ENCODE data around the gene CENPP.

CENPP gene

DNA sequence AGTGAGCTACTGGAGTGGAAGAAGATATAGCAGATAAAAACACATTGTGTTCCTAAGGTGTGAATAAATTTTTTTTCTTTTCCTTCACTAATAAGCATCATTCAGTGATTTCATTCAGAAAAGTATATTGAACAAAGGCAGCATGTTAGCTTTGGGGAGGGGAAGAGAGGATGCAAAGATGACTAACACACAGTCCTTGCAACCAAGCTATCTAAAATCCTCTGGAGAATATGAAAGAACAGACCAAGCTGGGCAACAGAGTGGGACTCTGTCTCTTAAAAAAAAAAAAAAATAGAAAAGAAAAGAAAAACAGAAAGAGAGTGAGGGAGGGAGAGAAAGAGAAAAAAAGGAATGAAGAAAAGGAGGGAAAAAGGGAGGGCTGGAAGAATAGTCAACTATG, 120.8 kb downstream of the CENPP start:
- FAIRE-seq (no peak), DNase-seq (ENCODE audit: insufficient read length, low spot score) (no peak)
- TF ChIP-seq POU2F2 (IDR thresholded peaks at IDR 0.05; ENCODE audit: low read depth, low read length) (no peak), PAX5 (IDR thresholded peaks at IDR 0.05; ENCODE audit: insufficient read depth, low read length, severe bottlenecking) (no peak), POLR2AphosphoS5 (IDR thresholded peaks at IDR 0.05; ENCODE audit: low read depth, low read length) (no peak), POLR2A (IDR thresholded peaks at IDR 0.05; ENCODE audit: low read depth, low read length) (no peak), TAF1 (IDR thresholded peaks at IDR 0.05; ENCODE audit: low read depth, low read length) (no peak), SPI1 (IDR thresholded peaks at IDR 0.05; ENCODE audit: low read depth, low read length) (no peak)

DNA sequence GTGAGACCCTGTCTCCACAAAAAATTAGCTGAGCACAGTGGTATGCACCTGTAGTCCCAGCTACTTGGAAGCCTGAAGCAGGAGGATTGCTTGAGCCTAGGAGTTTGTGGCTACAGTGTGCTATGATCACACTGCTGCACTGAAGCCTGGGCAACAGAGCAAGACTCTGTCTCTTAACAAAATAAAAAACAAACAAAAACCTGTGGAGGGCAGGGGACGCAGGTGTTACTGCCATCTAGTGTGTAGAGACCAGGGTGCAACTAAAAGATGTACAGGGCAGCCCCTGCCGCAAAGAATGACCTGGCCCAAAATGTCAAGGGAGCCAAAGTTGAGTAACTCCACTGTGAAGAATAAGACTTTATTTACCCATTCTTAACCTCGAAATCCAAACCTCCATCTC, 129.5 kb downstream of the CENPP start:
- TF ChIP-seq POLR2AphosphoS5 (IDR thresholded peaks at IDR 0.05; ENCODE audit: low read depth, low read length) (no peak), TAF1 (IDR thresholded peaks at IDR 0.05; ENCODE audit: low read depth, low read length) (no peak), PAX5 (IDR thresholded peaks at IDR 0.05; ENCODE audit: insufficient read depth, low read length, severe bottlenecking) (no peak), SPI1 (IDR thresholded peaks at IDR 0.05; ENCODE audit: low read depth, low read length) (no peak), POLR2A (IDR thresholded peaks at IDR 0.05; ENCODE audit: low read depth, low read length) (no peak), POU2F2 (IDR thresholded peaks at IDR 0.05; ENCODE audit: low read depth, low read length) (no peak)
- no peak for DNase-seq (ENCODE audit: insufficient read length, low spot score)
- FAIRE-seq = no peak

DNA sequence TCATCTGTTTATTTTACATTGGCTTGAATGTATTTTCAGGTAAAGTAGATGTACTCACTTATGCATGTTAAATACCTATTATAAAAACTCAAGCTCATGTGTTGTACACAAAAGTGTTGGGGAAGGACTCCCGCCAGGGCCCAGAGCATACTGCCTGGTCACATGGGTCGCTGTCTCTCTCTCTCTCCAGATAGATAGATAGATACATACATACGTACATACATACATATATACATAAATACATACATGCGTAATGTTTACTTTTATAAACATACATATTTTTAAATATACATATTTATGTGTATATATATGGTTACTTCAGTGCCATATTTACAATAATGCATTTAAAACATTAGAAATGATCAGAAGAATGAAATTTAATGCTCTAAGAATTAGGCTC, 131.8 kb downstream of the CENPP start:
- FAIRE-seq (no peak), DNase-seq (ENCODE audit: insufficient read length, low spot score) (no peak)
- TF ChIP-seq POU2F2 (IDR thresholded peaks at IDR 0.05; ENCODE audit: low read depth, low read length) = no peak
- TF ChIP-seq SPI1 (IDR thresholded peaks at IDR 0.05; ENCODE audit: low read depth, low read length) = no peak
- no peak for TF ChIP-seq POLR2A (IDR thresholded peaks at IDR 0.05; ENCODE audit: low read depth, low read length)
- TF ChIP-seq POLR2AphosphoS5 (IDR thresholded peaks at IDR 0.05; ENCODE audit: low read depth, low read length) = no peak

DNA sequence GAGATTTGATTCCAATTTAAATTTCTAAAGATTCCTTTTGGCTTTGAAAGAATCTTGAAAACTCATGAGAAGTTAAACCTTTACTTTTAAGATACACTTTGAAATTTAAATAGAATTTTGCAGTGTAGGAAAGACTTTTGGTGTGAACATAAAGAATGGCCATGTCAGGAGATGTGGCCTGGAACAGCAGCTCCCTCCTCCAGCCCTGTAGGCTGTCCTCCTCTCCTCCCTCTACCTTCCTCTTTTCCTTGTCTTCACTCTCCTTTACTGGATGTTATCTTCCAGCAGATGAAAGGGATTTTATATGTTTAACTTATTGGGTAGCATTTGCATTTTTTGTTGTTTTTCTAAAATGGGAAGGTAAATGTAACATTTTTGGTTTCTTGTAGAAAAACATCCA, 137.6 kb downstream of the CENPP start:
- DNase-seq (ENCODE audit: insufficient read length, low spot score) (no peak), FAIRE-seq (no peak)
- TF ChIP-seq POLR2AphosphoS5 (IDR thresholded peaks at IDR 0.05; ENCODE audit: low read depth, low read length) (no peak), SPI1 (IDR thresholded peaks at IDR 0.05; ENCODE audit: low read depth, low read length) (no peak), TAF1 (IDR thresholded peaks at IDR 0.05; ENCODE audit: low read depth, low read length) (no peak), POU2F2 (IDR thresholded peaks at IDR 0.05; ENCODE audit: low read depth, low read length) (no peak), POLR2A (IDR thresholded peaks at IDR 0.05; ENCODE audit: low read depth, low read length) (no peak), PAX5 (IDR thresholded peaks at IDR 0.05; ENCODE audit: insufficient read depth, low read length, severe bottlenecking) (no peak)

DNA sequence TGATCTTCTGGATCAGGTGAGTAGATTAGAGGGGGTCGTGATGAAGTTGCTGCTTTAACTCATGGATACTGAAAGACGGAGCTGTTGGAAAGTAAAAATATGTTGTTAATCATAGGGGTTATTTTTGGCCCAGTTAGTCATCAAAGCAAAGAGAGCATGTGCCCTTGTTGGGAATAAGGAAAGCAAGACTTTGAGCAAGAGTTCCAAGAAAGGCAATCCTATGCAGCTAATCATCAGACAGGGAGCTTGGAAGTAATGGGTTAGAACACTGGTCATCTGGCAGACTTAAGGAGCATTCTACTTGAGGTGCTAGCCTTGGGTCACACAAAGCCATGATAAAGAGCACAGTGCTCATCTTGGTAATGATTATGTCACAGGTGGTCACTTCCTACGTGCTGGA, 138.2 kb downstream of the CENPP start:
- DNase-seq (ENCODE audit: insufficient read length, low spot score) (no peak), FAIRE-seq (no peak)
- no peak for TF ChIP-seq POU2F2 (IDR thresholded peaks at IDR 0.05; ENCODE audit: low read depth, low read length)
- TF ChIP-seq PAX5 (IDR thresholded peaks at IDR 0.05; ENCODE audit: insufficient read depth, low read length, severe bottlenecking) = no peak
- no peak for TF ChIP-seq POLR2AphosphoS5 (IDR thresholded peaks at IDR 0.05; ENCODE audit: low read depth, low read length)
- no peak for TF ChIP-seq POLR2A (IDR thresholded peaks at IDR 0.05; ENCODE audit: low read depth, low read length)
- no peak for TF ChIP-seq SPI1 (IDR thresholded peaks at IDR 0.05; ENCODE audit: low read depth, low read length)
- TF ChIP-seq TAF1 (IDR thresholded peaks at IDR 0.05; ENCODE audit: low read depth, low read length) = no peak

DNA sequence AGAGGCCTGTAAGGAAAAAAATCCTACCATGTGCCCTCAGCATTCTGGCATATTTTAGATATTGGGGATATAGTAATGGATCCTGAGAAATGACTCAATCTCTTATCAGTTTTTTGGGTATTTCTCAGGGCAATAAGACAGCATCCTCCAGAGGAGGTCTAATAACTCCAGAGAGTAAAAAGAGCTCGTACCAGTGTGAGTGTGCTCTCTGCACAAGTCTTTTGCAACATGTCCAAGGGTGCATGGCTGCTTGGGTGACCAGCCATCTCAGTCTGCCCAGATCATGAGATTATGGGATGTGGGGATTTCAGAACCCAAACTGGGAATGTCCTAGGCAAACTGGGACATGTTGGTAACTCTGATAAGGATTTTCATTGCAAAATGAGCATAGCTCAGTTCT, 141.3 kb downstream of the CENPP start:
- TF ChIP-seq POLR2A (IDR thresholded peaks at IDR 0.05; ENCODE audit: low read depth, low read length) (no peak), TAF1 (IDR thresholded peaks at IDR 0.05; ENCODE audit: low read depth, low read length) (no peak), POU2F2 (IDR thresholded peaks at IDR 0.05; ENCODE audit: low read depth, low read length) (no peak), PAX5 (IDR thresholded peaks at IDR 0.05; ENCODE audit: insufficient read depth, low read length, severe bottlenecking) (no peak), POLR2AphosphoS5 (IDR thresholded peaks at IDR 0.05; ENCODE audit: low read depth, low read length) (no peak), SPI1 (IDR thresholded peaks at IDR 0.05; ENCODE audit: low read depth, low read length) (no peak)
- FAIRE-seq = no peak

DNA sequence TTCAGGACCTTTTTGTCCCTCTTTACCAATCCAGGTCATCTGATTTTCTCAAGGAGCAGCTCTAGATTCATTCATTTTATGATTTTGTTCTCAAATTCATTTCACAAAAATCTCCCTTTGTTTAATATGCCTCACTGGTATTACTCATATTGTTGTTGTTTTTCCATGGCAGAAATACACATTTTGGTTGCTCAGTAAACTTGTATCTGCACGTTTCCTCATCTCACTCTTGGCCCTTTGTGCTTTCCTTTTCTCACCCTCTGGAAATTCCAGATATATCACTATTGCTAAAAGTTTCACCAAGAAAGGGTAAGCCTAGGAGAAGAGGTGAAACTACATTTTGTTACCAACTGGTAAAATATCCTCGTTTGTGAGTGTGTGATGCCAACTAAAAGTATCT, 141.8 kb downstream of the CENPP start:
- DNase-seq (ENCODE audit: insufficient read length, low spot score) (no peak), FAIRE-seq (no peak)
- no peak for TF ChIP-seq TAF1 (IDR thresholded peaks at IDR 0.05; ENCODE audit: low read depth, low read length)
- TF ChIP-seq POU2F2 (IDR thresholded peaks at IDR 0.05; ENCODE audit: low read depth, low read length) = no peak
- TF ChIP-seq POLR2A (IDR thresholded peaks at IDR 0.05; ENCODE audit: low read depth, low read length) = no peak
- no peak for TF ChIP-seq PAX5 (IDR thresholded peaks at IDR 0.05; ENCODE audit: insufficient read depth, low read length, severe bottlenecking)
- TF ChIP-seq POLR2AphosphoS5 (IDR thresholded peaks at IDR 0.05; ENCODE audit: low read depth, low read length) = no peak
- TF ChIP-seq SPI1 (IDR thresholded peaks at IDR 0.05; ENCODE audit: low read depth, low read length) = no peak

More for the DNA sequence above, 141.3 kb downstream of the CENPP start:
- no peak for DNase-seq (ENCODE audit: insufficient read length, low spot score)

DNA sequence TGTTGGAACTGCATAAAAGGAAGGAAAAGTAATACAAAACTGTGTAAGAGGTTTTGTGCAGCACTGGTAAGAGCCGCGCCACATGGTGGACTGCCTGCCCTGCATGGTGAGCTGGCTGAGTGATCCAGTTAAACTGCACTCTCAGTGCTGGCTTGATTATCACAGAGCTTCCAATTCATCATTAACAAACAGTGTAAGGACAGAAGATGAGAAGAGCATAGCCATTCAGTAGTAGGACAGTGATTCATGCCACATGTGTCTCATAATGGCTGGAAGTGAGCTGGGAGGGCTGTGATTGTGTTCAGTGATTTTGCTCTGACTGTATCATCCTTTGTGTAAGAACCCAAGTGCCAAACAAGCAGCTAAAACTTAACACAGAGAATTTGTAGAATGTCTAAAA, 142.5 kb downstream of the CENPP start:
- no peak for FAIRE-seq

DNA sequence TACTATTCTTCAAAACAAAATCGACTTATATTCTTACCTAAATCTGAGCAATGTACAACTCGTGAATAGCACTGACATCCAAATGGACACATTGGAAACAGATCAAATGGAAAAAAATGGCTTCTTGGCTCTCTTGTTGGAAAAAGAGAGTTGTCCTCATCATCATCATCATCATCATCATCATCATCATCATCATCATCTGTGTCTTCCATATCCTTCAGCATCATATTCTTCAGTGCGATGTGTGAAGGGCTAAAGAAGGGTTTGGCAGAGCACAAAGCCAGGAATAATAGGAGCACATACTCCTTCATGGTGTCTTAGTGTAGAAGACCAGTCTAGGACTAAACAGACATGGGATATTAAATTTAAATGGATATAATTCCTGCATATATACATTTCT, 148.8 kb downstream of the CENPP start:
- FAIRE-seq = no peak
- no peak for TF ChIP-seq POLR2A (IDR thresholded peaks at IDR 0.05; ENCODE audit: low read depth, low read length)
- TF ChIP-seq PAX5 (IDR thresholded peaks at IDR 0.05; ENCODE audit: insufficient read depth, low read length, severe bottlenecking) = no peak
- TF ChIP-seq TAF1 (IDR thresholded peaks at IDR 0.05; ENCODE audit: low read depth, low read length) = no peak
- TF ChIP-seq SPI1 (IDR thresholded peaks at IDR 0.05; ENCODE audit: low read depth, low read length) = no peak
- no peak for TF ChIP-seq POLR2AphosphoS5 (IDR thresholded peaks at IDR 0.05; ENCODE audit: low read depth, low read length)
- TF ChIP-seq POU2F2 (IDR thresholded peaks at IDR 0.05; ENCODE audit: low read depth, low read length) = no peak
- no peak for DNase-seq (ENCODE audit: insufficient read length, low spot score)

More for the DNA sequence above, 142.5 kb downstream of the CENPP start:
- TF ChIP-seq POLR2A (IDR thresholded peaks at IDR 0.05; ENCODE audit: low read depth, low read length) = no peak
- no peak for TF ChIP-seq POU2F2 (IDR thresholded peaks at IDR 0.05; ENCODE audit: low read depth, low read length)
- TF ChIP-seq PAX5 (IDR thresholded peaks at IDR 0.05; ENCODE audit: insufficient read depth, low read length, severe bottlenecking) = no peak
- TF ChIP-seq POLR2AphosphoS5 (IDR thresholded peaks at IDR 0.05; ENCODE audit: low read depth, low read length) = no peak
- TF ChIP-seq TAF1 (IDR thresholded peaks at IDR 0.05; ENCODE audit: low read depth, low read length) = no peak
- TF ChIP-seq SPI1 (IDR thresholded peaks at IDR 0.05; ENCODE audit: low read depth, low read length) = no peak
- DNase-seq (ENCODE audit: insufficient read length, low spot score) = no peak

DNA sequence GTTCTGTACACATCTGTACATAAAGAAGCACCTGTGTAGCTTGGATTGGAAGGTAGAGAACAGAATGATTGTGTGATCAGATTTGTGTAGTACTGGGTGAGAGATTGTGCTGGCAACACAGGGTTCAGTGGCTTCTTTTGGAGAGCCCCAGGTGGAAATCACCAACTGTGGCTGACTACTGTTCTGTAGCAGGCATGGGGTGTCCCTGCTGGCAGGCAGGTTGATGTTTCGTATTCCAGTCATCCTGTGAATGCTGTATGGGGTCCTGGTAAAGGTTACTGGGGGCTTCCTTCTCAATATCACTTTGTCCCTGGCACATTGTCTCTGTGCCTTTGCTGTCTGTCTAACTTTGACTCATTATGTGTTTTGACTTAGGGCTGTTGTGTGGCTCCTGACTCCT, 151.2 kb downstream of the CENPP start:
- TF ChIP-seq POU2F2 (IDR thresholded peaks at IDR 0.05; ENCODE audit: low read depth, low read length) (peak; percentile 28; the same call in 1 of the 2 replicates), POLR2A (IDR thresholded peaks at IDR 0.05; ENCODE audit: low read depth, low read length) (no peak)
- FAIRE-seq (peak; percentile 79), DNase-seq (ENCODE audit: insufficient read length, low spot score) (no peak)
